ENCODE measurements around the gene SRC.
A peak's percentile ranks its signal among the peaks of the same experiment; 100 is the strongest.

SRC gene

DNA sequence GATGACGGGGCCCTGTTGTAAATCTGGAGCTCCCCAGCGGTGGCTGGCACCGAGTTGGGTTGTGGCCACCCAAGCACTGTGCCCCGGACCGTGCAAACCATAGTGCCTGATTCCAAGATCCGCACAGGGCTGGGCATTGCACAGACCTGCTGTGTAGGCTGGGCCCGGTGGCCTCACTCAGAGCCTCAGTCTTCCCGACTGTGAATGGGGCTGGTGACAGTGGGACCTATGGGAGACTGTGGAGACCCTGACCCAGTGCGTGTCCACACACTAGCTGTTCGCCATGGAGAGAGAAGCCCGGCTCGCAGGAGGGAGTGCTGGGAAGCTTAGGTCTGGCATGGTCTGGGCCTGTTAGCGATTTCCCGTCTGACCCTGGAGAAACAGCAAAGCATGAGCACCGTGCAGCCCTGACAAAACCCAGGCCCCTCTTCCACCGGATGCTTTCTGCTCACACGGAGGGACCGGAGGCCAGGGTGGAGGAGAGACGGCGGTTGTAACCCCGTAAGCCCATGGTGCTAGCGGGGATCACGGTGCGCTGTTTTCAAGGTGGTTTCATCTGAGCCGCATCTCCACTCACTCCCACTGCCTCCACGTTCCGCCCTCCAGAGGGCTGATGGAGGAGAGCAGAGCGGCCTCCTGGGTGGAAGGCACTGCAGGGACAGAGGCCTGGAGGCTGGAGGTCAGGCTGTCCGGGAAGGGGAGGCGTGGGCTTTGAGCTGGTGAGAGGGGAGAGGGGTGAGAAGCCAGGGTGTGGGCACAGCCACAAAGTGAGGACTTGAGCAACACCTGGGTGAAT is 52.2 kb downstream of the SRC start:
- no peak for DNase-seq

- DNase-seq = no peak
Measured at GRCh38 chr20:37398750-37399621, 53.0 kb downstream of the SRC start.

- no peak for DNase-seq
Measured at GRCh38 chr20:37401282-37401929, 55.5 kb downstream of the SRC start.

DNA sequence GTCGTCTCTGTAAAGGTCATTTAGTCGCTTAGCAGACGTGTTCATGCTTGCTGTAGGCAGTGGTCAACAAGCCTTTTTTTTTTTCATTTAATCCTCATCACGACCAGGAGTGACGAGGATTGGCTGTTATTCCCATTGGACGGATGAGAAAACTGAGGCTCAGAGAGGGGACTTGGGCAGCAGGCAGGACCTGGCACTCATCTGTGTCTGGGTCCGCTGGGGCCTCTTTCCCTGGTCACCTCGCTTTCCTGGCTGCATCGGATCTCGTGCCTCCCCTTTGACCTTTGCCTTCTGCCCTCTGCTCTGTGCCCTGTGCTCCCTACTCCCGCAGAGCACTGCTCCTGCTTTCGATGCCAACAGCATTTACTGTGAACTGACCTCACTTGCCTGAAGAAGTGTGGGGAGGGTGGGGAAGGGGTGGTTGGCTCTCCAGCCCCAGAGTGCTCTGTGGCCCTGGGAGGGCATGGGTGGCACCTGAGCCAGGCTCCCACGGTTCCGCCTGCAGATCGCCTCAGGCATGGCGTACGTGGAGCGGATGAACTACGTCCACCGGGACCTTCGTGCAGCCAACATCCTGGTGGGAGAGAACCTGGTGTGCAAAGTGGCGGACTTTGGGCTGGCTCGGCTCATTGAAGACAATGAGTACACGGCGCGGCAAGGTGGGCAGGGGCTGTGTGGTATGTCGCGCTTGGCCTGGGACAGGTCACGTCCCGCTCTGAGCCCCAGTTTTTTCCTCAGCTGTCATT is 56.2 kb downstream of the SRC start:
- DNase-seq = no peak

DNA sequence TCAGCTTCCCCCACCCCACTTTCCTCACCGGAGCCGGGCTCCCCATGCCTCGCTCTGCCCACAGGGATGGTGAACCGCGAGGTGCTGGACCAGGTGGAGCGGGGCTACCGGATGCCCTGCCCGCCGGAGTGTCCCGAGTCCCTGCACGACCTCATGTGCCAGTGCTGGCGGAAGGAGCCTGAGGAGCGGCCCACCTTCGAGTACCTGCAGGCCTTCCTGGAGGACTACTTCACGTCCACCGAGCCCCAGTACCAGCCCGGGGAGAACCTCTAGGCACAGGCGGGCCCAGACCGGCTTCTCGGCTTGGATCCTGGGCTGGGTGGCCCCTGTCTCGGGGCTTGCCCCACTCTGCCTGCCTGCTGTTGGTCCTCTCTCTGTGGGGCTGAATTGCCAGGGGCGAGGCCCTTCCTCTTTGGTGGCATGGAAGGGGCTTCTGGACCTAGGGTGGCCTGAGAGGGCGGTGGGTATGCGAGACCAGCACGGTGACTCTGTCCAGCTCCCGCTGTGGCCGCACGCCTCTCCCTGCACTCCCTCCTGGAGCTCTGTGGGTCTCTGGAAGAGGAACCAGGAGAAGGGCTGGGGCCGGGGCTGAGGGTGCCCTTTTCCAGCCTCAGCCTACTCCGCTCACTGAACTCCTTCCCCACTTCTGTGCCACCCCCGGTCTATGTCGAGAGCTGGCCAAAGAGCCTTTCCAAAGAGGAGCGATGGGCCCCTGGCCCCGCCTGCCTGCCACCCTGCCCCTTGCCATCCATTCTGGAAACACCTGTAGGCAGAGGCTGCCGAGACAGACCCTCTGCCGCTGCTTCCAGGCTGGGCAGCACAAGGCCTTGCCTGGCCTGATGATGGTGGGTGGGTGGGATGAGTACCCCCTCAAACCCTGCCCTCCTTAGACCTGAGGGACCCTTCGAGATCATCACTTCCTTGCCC is 57.4 kb downstream of the SRC start:
- no peak for DNase-seq

- no peak for DNase-seq
Measured at GRCh38 chr20:37404461-37404890, 58.5 kb downstream of the SRC start.

DNA sequence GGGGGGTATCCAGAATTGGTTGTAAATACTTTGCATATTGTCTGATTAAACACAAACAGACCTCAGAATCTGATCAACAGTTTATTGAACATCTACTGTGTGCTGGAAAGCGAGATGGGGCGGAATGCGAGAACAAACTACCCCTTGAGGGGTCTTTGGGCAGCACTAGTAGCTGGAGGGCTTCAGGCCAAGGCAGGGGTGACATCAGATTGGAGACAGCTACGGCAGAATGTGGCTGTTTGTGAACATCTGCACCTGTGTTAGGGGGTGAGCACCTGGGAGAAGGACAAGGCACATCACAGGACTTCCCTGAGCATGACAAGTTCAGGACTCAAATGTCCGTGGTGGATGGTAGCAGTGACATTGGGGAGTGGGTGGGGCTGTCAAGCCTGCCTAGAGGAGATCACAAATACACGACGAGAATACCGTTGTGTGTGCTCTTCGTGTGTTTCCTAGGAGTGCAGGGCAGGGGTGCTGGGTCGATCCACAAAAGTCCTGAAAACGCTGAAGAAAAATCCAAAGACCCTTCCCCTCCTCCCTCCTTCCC is 59.5 kb downstream of the SRC start:
- DNase-seq = no peak

DNA sequence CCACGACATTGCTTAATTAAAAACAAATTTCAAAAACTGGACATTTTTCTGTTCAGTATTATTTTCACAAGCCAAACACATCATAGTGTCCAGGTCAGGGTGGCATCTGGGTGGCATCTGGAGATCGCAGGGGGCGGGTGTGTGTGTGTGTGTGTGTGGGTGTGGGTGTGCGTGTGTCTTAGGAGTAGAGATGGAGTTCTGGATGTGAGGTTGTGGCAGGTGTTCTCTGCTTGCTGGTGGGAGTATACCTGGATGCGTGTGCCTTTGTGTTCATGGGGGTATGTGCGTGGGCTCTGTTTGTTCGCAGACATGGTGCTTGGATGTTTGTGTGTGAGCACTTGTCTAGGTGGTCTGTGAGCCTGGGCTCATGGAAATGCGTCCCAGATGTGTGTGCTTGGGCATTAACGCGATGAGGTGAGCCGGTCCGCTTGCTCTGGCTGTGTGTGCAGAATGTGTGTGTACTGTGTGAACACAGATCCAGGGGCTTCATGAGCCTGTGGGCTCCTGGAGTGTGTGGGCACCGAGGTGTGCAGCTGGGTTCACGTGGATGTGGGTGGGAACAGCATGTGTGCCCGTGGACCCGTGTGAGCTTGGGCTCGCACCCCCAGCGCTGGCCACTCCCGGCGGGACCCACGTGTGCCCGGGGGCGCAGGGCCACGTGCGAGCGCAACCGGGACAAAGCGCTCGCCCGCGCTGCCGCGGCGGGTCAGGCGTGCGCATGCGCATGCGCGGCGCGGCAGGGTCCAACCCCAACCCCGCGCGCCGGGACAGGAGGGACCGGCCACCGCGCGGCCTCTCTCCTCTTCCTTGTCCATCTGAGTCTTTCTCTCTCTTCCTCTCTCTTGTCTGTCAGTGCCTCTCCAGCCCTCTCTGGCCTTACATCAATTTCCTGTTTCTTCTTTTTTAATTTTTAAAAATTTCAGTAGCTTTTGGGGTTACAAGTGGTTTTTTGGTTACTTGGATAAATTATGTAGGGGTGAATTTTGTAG is 60.4 kb downstream of the SRC start:
- peak; percentile 12 for DNase-seq

GRCh38 chr20:37407019-37407566 is 61.2 kb downstream of the SRC start:
- DNase-seq = no peak

- DNase-seq = no peak
Measured at GRCh38 chr20:37407573-37408002, 61.6 kb downstream of the SRC start.

GRCh38 chr20:37408302-37409193 is 62.6 kb downstream of the SRC start:
- DNase-seq = no peak

- peak; percentile 8 for DNase-seq
Measured at GRCh38 chr20:37411408-37412219, 65.7 kb downstream of the SRC start.

- DNase-seq = no peak
Measured at GRCh38 chr20:37413023-37413334, 67.0 kb downstream of the SRC start.

DNA sequence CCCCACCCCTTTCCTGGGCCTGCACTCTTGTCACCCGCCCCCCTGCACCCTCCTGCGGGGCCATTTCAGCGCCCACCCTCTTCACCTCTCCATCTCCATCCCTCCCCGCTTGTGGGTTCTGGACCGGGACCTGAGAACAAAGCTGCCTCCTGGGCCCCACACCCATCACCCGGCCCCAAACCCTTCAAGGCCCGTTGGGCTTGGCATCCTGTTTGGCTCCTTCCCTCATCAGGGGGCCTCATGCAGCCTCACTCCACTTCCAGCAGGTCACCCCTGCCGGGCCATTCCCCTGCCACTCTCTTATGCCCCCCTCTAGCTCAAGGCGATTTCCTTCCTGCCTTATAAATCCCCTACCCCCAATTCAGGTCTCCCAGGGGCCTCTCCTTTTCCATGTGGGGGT is 67.4 kb downstream of the SRC start:
- no peak for DNase-seq

- DNase-seq = no peak
Measured at GRCh38 chr20:37414224-37415035, 68.5 kb downstream of the SRC start.

GRCh38 chr20:37415118-37416085 is 69.5 kb downstream of the SRC start:
- DNase-seq = no peak

All from CD4-positive, alpha-beta T cell treated with Interferon gamma for 1 hour (primary cell).